IPS-18c (cell line): Measurements from ENCODE around the gene AMPD2.

ENCODE experiments used
- H3K4me3 ChIP-seq: 2 replicates; pipeline ENCODE4 v1.7.0; 2013; ENCODE audit warnings: low read depth, mild to moderate bottlenecking, low read length, moderate library complexity; ENCODE audit not compliant: insufficient read depth
- H3K9me3 ChIP-seq: one replicate; pipeline ENCODE4 v1.6.1; 2013; ENCODE audit warnings: mild to moderate bottlenecking, low read length, moderate library complexity; ENCODE audit not compliant: control insufficient read depth, insufficient read depth

Gene AMPD2

GRCh38 chr1:109619576-109620400, at the start of gene AMPD2, which contains the start of gene GNAT2:
AMPD2 (plus strand) TSS chr1:109619837; CDS start chr1:109621176, 1,339 bp downstream.
GNAT2 (minus strand) TSS chr1:109619616; CDS start chr1:109612870, 6,746 bp downstream.
- Histone ChIP-seq H3K9me3 (no peaks in the 10 kb centered on the region), H3K4me3 (peak within 1 kb of the TSS; percentile 77)

- Histone ChIP-seq H3K4me3 (no peak overlapping the region), H3K9me3 (no peaks in the 10 kb centered on the region)
Observed at GRCh38 chr1:109570414-109570813, 49.2 kb upstream of the AMPD2 start.

- Histone ChIP-seq H3K9me3 (no peaks in the 10 kb centered on the region), H3K4me3 (no peak overlapping the region)
Observed at GRCh38 chr1:109573785-109574184, 45.9 kb upstream of the AMPD2 start.

- no peak overlapping the region for H3K4me3 ChIP-seq
Observed at GRCh38 chr1:109578947-109579443, 40.6 kb upstream of the AMPD2 start.

GRCh38 chr1:109579491-109579890, 40.1 kb upstream of the AMPD2 start:
- H3K4me3 ChIP-seq: no peak overlapping the region

More at GRCh38 chr1:109578947-109579443, 40.6 kb upstream of the AMPD2 start:
- no peaks in the 10 kb centered on the region for H3K9me3 ChIP-seq

GRCh38 chr1:109582021-109582420, 37.6 kb upstream of the AMPD2 start:
- H3K4me3 ChIP-seq: no peak overlapping the region
- H3K9me3 ChIP-seq: no peaks in the 10 kb centered on the region

More at GRCh38 chr1:109579491-109579890, 40.1 kb upstream of the AMPD2 start:
- no peaks in the 10 kb centered on the region for H3K9me3 ChIP-seq

GRCh38 chr1:109584766-109585165, 34.9 kb upstream of the AMPD2 start:
- no peaks in the 10 kb centered on the region for H3K9me3 ChIP-seq
- H3K4me3 ChIP-seq: no peak overlapping the region

GRCh38 chr1:109586055-109586454, 33.6 kb upstream of the AMPD2 start:
- Histone ChIP-seq H3K4me3 (no peak overlapping the region), H3K9me3 (no peaks in the 10 kb centered on the region)

- Histone ChIP-seq H3K4me3 (no peak overlapping the region), H3K9me3 (no peaks in the 10 kb centered on the region)
Observed at GRCh38 chr1:109589177-109589576, 30.5 kb upstream of the AMPD2 start.

- no peaks in the 10 kb centered on the region for H3K9me3 ChIP-seq
- H3K4me3 ChIP-seq: no peak overlapping the region
Observed at GRCh38 chr1:109589679-109590078, 30.0 kb upstream of the AMPD2 start.

- Histone ChIP-seq H3K4me3 (no peak overlapping the region), H3K9me3 (no peaks in the 10 kb centered on the region)
Observed at GRCh38 chr1:109592916-109593315, 26.7 kb upstream of the AMPD2 start.

GRCh38 chr1:109595531-109595930, 24.1 kb upstream of the AMPD2 start:
- Histone ChIP-seq H3K4me3 (no peak overlapping the region), H3K9me3 (no peaks in the 10 kb centered on the region)

- H3K4me3 ChIP-seq: no peak overlapping the region
- H3K9me3 ChIP-seq: no peaks in the 10 kb centered on the region
Observed at GRCh38 chr1:109598156-109598555, 21.5 kb upstream of the AMPD2 start.

GRCh38 chr1:109598655-109599054, 21.0 kb upstream of the AMPD2 start:
- H3K4me3 ChIP-seq: no peak overlapping the region
- no peaks in the 10 kb centered on the region for H3K9me3 ChIP-seq

GRCh38 chr1:109603229-109603628, 16.4 kb upstream of the AMPD2 start:
- Histone ChIP-seq H3K4me3 (no peak overlapping the region), H3K9me3 (no peaks in the 10 kb centered on the region)

GRCh38 chr1:109605381-109605780, 14.3 kb upstream of the AMPD2 start:
- H3K9me3 ChIP-seq: no peaks in the 10 kb centered on the region

GRCh38 chr1:109609881-109610280, 9.8 kb upstream of the AMPD2 start:
- Histone ChIP-seq H3K9me3 (no peaks in the 10 kb centered on the region), H3K4me3 (no peak overlapping the region)

More at GRCh38 chr1:109605381-109605780, 14.3 kb upstream of the AMPD2 start:
- H3K4me3 ChIP-seq: no peak overlapping the region

- no peaks in the 10 kb centered on the region for H3K9me3 ChIP-seq
- H3K4me3 ChIP-seq: no peak overlapping the region
Observed at GRCh38 chr1:109610609-109611307, 8.9 kb upstream of the AMPD2 start.
